RPMI7951 (cell line): ENCODE data around the gene TPRN. TPM values are rescaled to one million over a fixed set of nuclear protein-coding genes. Genes with fewer than 3 reads are reported as not detected.

Experiments
- DNase-seq: peaks from one replicate; pipeline ENCODE4 v3.0.0-alpha.2; 2012; ENCODE audit warnings: low read depth
- total RNA-seq: library from RNA; depleted of rRNA; stranded (reverse); fragments of >200 nt; shearing (Covaris generic); gene quantifications from 2 replicates; pipeline ENCODE4 v1.2.3, GENCODE V29; 2014

TPRN gene
- total RNA-seq, 1 experiment from 2014 or later: 1.1 TPM

DNA sequence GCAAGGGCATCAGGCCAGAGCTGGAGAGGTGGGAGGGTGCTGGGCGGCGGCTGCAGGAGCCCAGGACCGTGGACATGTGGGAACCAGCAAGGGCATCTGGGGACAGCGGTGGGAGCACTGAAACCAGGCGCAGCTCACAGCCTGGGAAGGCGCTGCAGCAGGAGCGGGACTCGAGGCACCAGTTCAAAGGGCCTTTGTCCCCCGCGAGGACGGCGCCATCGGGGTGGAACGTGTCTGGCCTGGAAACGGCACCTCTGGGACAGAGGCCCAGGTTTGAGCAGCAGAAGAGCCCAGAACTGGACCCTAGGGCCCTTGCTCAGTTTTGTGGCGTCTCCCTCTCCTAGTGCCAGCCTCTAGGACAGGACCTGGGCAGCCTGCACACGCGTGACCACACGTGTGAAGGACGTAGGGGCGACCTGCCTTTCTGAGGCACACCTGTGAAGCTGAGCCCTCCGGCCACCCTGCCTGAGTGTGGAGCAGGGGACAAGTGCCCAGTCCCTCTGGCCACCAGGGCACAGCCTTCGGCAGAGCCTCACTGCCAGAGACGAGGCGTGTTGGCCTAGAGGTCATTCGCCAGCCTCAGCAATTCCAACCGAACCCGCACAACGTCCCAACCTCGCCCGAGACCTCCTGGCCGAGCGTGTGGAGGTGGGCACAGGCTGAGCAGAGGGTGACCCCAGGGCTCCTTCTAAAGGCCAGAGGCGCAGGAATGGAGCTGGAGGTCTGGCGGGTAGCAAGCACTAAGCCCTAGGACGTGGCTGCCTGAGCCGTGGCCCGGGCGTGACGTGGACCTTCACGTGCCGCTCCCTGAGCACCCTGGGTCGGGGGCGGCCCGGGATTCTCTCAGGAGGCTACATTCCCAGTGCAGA is 26.5 kb downstream of the TPRN start:
- no peak for DNase-seq

- peak; percentile 37 for DNase-seq
Observed at GRCh38 chr9:137172901-137173795, 27.4 kb downstream of the TPRN start.

DNA sequence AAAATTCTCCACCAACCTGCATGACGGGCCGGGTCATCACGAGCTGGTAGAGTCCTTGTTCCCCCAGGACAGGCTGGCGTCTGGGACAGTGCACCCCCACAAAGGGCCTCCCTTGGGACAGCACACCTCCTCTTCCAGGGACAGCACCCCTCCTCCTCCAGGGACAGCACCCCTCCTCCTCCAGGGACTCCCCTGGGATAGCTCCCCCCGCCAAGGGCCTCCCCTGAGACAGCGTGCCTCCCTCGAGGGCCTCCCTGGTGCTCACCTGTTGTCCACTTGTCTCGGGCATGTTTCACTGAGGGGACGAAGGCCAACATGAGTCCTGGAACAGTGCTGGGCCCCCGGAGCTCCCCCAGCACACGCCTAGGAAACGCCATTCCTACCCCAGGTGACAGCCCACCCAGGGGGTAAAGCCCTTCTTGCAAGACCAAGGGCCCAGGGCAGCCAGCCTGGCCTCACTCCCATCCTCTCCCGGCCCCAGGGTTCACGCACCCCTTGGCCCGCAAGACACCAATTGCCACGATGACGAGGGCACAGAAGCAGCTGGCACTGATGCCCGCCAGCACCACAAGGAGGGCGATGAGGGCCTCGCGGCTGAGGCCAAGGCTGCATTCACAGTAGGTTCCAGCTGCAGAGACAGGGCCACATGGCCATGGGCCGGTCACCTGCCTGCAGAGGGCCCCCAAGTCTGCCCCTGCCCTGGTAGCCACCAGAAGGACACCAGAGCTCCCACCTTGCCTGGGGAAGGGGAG is 29.2 kb downstream of the TPRN start:
- no peak for DNase-seq

DNA sequence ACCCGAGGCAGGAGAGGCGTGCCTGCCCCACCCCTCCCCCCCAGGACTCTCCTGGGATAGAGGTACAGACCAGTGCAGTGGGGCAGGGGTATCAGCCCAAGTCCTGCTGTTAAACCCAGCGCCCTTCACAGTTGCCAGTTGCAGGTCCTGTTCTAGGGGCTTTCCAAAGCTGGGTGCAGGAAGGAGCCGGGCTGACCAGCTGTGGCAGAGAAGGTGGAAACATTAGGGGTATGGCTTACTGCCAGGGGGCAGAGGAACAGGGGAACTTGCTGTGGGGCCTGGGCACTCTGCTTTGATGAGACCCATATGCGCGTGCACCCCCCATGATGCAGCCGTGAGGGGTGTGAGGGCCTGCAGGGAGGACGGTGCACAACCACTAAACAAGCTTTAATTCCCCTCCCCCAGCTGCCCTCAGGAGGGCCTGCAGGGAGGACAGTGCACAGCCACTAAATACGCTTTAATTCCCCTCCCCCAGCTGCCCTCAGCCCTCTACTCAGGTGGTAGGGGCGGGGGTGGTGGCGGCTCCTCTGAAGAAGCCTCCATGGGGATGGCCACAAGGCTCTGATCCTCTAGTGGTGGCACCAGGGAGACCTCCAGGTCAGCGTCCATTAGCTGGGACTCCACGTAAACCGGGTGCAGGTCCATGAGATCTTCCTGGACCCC is 29.9 kb downstream of the TPRN start:
- no peak for DNase-seq

GRCh38 chr9:137169896-137170358 is 30.6 kb downstream of the TPRN start, which contains the start of gene LRRC26:
LRRC26 (minus strand) TSS chr9:137170051; CDS start chr9:137169943, 108 bp downstream.
- no peak for DNase-seq

- no peak for DNase-seq
Observed at GRCh38 chr9:137168904-137169856, 31.4 kb downstream of the TPRN start.

DNA sequence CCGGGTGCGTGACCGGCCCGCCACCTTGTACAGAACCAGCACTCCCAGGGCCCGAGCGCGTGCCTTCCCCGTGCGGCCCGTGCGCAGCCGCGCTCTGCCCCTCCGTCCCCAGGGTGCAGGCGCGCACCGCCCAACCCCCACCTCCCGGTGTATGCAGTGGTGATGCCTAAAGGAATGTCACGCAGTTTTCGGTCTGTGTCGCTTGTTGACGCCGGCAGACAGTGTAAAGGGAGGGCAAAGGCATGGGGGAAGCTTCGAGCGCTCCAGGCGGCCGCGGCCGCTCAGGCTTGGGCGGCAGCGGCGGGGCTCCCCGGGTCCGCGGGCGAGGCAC is 32.0 kb downstream of the TPRN start:
- no peak for DNase-seq

DNA sequence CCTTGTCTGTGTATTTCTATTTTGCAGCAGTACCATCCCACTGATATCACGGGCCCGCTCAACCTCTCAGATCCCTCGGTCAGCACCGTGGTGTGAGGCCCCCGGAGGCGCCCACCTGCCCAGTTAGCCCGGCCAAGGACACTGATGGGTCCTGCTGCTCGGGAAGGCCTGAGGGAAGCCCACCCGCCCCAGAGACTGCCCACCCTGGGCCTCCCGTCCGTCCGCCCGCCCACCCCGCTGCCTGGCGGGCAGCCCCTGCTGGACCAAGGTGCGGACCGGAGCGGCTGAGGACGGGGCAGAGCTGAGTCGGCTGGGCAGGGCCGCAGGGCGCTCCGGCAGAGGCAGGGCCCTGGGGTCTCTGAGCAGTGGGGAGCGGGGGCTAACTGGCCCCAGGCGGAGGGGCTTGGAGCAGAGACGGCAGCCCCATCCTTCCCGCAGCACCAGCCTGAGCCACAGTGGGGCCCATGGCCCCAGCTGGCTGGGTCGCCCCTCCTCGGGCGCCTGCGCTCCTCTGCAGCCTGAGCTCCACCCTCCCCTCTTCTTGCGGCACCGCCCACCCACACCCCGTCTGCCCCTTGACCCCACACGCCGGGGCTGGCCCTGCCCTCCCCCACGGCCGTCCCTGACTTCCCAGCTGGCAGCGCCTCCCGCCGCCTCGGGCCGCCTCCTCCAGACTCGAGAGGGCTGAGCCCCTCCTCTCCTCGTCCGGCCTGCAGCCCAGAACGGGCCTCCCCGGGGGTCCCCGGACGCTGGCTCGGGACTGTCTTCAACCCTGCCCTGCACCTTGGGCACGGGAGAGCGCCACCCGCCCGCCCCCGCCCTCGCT is 32.6 kb downstream of the TPRN start:
- DNase-seq: no peak

GRCh38 chr9:137167277-137167746 is 33.2 kb downstream of the TPRN start:
- no peak for DNase-seq

DNA sequence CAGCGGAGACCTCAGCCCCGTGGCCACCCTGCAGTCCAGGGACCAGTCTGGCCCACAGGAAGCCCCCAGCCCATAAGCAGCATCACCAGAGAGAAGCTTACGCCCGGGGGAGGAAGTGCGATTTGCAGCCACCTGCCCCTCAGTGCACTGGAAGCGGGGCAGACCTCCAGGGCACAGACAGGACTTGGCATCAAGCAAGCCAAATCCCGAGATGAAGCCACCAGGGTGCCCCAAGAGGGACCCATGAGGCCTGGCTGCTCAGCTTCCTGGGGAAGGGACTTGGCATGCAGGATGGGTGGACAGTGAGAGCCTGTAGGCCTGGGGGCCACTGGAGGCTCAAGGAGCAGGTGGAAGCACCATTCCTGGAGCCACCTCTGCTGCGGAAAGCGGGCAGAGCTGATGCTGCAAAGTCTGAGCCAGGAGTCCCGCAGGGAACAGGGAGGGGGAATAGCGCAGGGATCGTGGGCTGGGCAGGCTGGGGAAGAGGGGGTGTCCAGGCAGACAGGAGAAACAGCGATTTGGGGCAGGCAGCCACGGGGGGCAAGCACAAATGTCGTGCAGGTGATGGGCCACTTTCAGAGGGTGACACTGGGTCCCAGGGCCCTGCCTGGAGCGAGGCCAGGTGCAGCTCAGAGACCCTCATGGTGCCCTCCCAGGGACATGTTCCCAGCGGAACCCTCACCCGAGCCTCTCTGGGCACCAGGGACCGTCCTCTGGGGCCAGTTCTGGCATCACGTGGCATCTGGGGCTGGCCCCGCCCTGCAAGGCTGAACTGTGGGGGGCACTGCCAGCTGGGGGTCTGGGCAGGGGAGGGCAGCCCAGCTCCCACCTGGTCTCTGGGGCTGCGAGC is 33.9 kb downstream of the TPRN start:
- no peak for DNase-seq

DNA sequence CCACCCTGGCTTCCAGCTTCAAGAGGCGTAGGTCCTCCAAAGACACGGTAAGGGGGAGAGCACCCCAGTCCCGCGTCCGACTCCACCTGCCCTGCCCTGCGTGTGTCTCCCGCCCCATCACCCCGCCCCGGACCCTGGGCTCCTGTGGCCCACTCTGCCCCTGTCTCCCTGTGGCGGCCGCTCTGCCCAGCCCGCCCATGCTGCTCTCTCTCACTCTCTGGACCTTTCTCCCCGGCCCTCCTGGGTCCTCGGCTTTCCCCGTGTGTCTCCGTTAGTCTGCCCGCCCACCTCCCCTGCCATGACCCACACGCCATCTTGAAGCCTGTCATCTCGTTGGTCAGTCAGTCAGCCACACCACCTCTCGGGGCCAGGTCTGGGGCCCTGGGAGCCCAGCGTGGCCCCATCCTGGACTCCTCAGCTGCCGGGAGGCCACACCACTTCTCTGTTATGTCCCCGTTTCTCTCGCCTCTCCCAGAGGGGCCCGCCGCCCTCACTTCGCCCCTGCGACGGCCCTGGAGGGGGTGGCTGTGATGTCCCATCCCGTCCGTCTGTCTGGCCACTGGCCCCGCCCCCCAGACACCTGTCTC is 35.2 kb downstream of the TPRN start:
- DNase-seq: no peak

DNA sequence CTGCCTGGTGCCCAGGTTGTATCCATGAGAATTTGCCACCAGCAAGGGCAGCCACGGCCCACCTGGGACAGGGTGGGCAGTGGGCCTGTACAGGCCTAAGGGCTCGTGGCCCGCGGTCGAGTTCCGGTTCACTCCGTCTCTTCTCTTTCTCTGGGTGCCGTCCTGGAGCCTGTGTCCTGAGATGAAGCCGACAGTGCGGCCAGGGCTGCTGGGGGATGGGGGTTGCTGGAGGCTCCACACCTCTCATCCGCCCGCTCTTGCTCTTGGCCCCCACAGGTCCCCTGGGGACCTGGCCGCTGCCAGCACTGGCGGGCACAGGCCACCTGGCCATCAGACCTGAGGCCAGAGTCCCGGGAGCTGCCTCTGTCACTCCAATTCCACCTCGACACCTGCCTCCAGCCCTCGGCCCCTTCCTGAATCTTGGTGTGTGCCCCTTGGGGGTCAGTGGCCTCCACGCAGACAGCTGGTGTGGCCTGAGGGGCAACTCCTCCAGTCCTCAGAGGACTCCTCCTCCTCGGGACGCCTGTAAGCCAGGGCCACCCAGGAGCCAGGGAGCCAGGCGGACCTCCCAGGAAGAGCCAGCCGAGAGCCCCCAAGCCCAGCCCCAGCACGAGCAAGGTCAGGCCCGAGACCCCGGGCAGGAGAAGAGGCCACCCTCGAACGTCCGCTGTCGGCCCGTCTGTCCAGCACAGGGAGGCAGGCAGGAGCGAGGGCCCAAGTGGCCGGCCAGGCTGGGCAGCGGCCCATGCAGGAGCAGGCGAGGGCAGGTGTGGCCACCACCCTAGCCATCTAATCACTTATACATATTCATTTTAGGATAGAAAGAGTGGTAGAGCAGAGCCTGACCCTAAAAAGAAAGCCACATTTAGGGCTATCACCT is 35.9 kb downstream of the TPRN start:
- DNase-seq: no peak

GRCh38 chr9:137163805-137164204 is 36.7 kb downstream of the TPRN start:
- no peak for DNase-seq

- DNase-seq: peak; percentile 31
Observed at GRCh38 chr9:137163365-137163715, 37.2 kb downstream of the TPRN start.

DNA sequence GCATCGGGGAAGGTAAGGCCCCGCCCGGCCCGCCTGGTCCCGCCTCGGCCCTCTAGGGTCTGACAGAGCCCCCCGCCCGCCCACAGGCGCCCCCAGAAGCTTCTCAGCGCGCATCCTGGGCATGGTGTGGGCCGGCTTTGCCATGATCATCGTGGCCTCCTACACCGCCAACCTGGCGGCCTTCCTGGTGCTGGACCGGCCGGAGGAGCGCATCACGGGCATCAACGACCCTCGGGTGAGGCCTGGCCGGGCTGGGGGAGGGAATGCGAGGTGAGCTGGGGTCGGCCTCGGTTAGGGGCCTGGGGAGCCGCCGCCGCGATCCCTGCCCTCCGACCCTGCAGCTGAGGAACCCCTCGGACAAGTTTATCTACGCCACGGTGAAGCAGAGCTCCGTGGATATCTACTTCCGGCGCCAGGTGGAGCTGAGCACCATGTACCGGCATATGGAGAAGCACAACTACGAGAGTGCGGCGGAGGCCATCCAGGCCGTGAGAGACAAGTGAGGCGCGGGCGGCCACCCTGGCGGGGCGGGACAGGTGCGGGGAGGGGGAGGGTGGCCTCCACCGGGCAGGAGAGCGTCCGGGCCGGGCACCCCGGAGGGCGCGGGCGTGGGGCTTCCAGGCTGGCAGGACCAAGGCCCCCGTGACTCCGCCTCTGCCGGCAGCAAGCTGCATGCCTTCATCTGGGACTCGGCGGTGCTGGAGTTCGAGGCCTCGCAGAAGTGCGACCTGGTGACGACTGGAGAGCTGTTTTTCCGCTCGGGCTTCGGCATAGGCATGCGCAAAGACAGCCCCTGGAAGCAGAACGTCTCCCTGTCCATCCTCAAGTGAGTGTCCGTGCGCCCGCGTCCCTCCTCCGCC is 37.8 kb downstream of the TPRN start:
- DNase-seq: no peak
